CMK (cell line): ENCODE data around the gene SPRY1.

Experiments used
- DNase-seq: peaks from one replicate; pipeline ENCODE4 v3.0.0-alpha.2; 2010; ENCODE audit warnings: low read depth

SPRY1 gene

GRCh38 chr4:123409334-123409733, 12.7 kb downstream of the SPRY1 start:
- DNase-seq = no peak

GRCh38 chr4:123411514-123411913, 14.9 kb downstream of the SPRY1 start:
- DNase-seq = no peak

- no peak for DNase-seq
Measured at GRCh38 chr4:123412091-123412505, 15.5 kb downstream of the SPRY1 start.

- no peak for DNase-seq
Measured at GRCh38 chr4:123412700-123413512, 16.3 kb downstream of the SPRY1 start.

GRCh38 chr4:123415576-123415975, 19.0 kb downstream of the SPRY1 start:
- no peak for DNase-seq

- DNase-seq = peak; percentile 62
Measured at GRCh38 chr4:123415977-123416376, 19.4 kb downstream of the SPRY1 start.

- no peak for DNase-seq
Measured at GRCh38 chr4:123417813-123418212, 21.2 kb downstream of the SPRY1 start.

- DNase-seq = no peak
Measured at GRCh38 chr4:123418351-123418931, 21.8 kb downstream of the SPRY1 start.

GRCh38 chr4:123419885-123420755, 23.5 kb downstream of the SPRY1 start:
- DNase-seq = no peak

GRCh38 chr4:123421227-123421936, 24.8 kb downstream of the SPRY1 start:
- DNase-seq = no peak

- no peak for DNase-seq
Measured at GRCh38 chr4:123421937-123422781, 25.6 kb downstream of the SPRY1 start.

GRCh38 chr4:123423819-123424218, 27.2 kb downstream of the SPRY1 start:
- DNase-seq = no peak

- DNase-seq = no peak
Measured at GRCh38 chr4:123427951-123428350, 31.4 kb downstream of the SPRY1 start.

GRCh38 chr4:123430031-123430430, 33.4 kb downstream of the SPRY1 start:
- no peak for DNase-seq

- DNase-seq = no peak
Measured at GRCh38 chr4:123430501-123430900, 33.9 kb downstream of the SPRY1 start.

- no peak for DNase-seq
Measured at GRCh38 chr4:123433573-123433972, 37.0 kb downstream of the SPRY1 start.

- no peak for DNase-seq
Measured at GRCh38 chr4:123433976-123434375, 37.4 kb downstream of the SPRY1 start.

- no peak for DNase-seq
Measured at GRCh38 chr4:123435246-123436113, 38.9 kb downstream of the SPRY1 start.

GRCh38 chr4:123438031-123438430, 41.4 kb downstream of the SPRY1 start:
- DNase-seq = no peak
